ENCODE measurements around the gene FERMT3. TPM values are rescaled to one million over a fixed set of nuclear protein-coding genes. Genes with fewer than 3 reads are reported as not detected.
"Not testable (repeated sequence)": the region's sequence is repeated elsewhere in the genome, so short reads cannot be mapped to it uniquely, and the experiment has no call there.

Gene FERMT3
- total RNA-seq, 4 donors from 2014 or later: 4.7 to 22.2 (median 8.2) TPM

DNA sequence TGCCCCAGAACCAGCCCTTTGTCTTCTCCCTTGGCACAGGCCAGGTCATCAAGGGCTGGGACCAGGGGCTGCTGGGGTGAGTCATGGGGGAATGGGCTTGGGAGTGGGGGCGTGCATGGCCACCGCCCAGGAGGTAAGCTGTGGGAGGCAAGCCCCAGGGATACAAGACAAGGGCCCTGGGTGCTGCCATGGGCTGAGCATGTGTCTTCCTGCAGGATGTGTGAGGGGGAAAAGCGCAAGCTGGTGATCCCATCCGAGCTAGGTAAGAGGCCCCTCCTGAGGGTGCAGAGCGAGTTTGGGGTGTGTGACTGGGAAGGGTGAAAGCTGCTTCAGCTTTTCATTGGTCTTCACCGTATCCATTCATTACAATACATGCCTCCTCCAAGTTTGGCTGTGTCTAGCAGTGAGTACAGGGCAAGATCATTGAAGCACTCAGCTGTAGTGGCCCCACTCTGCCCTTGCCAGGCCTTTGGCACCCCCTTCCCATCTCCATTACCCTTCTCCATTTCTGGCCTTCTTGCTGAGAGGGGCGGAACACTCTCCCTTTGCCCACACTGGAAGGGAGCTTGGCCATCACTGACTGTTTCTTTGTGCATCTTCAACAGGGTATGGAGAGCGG, 36.8 kb downstream of the FERMT3 start:
- peaks cover 74% of the 10 kb centered on the region for H3K4me1 ChIP-seq
- no peaks in the 10 kb centered on the region for H3K27me3 ChIP-seq
- 85% methylated on average over 6 of the region's 8 CpGs for WGBS
- DNase-seq (ENCODE audit: low spot score in 2 of 2): no peak
- no peak overlapping the region for H3K4me3 ChIP-seq
- TF ChIP-seq CTCF (IDR thresholded peaks at IDR 0.05): no peak
- no peak for TF ChIP-seq EP300 (IDR thresholded peaks at IDR 0.05)
- no peak for TF ChIP-seq POLR2A (IDR thresholded peaks at IDR 0.05)
- TF ChIP-seq POLR2AphosphoS5 (IDR thresholded peaks at IDR 0.05): no peak
- H3K27ac ChIP-seq: no peak overlapping the region
- H3K9me3 ChIP-seq: no peaks in the 10 kb centered on the region
- H3K36me3 ChIP-seq: peaks cover 21% of the 10 kb centered on the region

- no peak overlapping the region for H3K27ac ChIP-seq
Measured at GRCh38 chr11:64244107-64244506, 37.6 kb downstream of the FERMT3 start.

DNA sequence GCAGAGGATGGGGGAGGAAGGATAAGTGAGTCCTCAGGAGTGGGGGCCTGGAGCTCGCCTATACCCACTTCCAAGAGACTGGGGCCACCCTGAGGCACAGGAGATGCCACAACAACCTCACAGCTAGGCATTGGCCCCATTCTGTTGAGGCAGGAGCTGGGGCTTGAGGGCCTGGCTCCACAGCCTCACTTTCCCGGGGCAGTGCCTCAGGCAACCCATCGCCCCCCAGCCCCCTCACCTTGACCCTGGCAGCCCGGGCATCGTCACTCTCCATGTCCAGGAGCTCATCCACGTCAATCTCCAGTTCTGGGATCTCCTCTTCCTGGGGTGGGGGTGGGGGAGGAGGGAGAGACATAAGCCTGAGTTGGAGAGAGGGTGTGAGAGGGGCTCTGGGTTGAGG, 38.4 kb downstream of the FERMT3 start:
- Histone ChIP-seq H3K9me3 (no peaks in the 10 kb centered on the region), H3K4me3 (peak overlapping the region; percentile 75), H3K4me1 (peaks cover 59% of the 10 kb centered on the region), H3K27me3 (no peaks in the 10 kb centered on the region), H3K27ac (peak overlapping the region; percentile 91), H3K36me3 (peaks cover 12% of the 10 kb centered on the region)
- no peak for DNase-seq (ENCODE audit: low spot score in 2 of 2)
- TF ChIP-seq POLR2AphosphoS5 (IDR thresholded peaks at IDR 0.05) (no peak), CTCF (IDR thresholded peaks at IDR 0.05) (no peak), POLR2A (IDR thresholded peaks at IDR 0.05) (no peak), EP300 (IDR thresholded peaks at IDR 0.05) (no peak)
- 40% methylated on average over 2 of the region's 6 CpGs for WGBS

More at GRCh38 chr11:64244107-64244506, 37.6 kb downstream of the FERMT3 start:
- Histone ChIP-seq H3K4me3 (no peak overlapping the region), H3K4me1 (peaks cover 67% of the 10 kb centered on the region), H3K36me3 (peaks cover 14% of the 10 kb centered on the region), H3K27me3 (no peaks in the 10 kb centered on the region), H3K9me3 (no peaks in the 10 kb centered on the region)
- TF ChIP-seq EP300 (IDR thresholded peaks at IDR 0.05) (no peak), POLR2A (IDR thresholded peaks at IDR 0.05) (no peak), CTCF (IDR thresholded peaks at IDR 0.05) (no peak), POLR2AphosphoS5 (IDR thresholded peaks at IDR 0.05) (no peak)
- WGBS: 59% methylated on average over 5 of the region's 5 CpGs
- DNase-seq (ENCODE audit: low spot score in 2 of 2): no peak

GRCh38 chr11:64245401-64245796, 38.9 kb downstream of the FERMT3 start:
- Histone ChIP-seq H3K4me3 (peak overlapping the region; percentile 75), H3K36me3 (peaks cover 12% of the 10 kb centered on the region), H3K4me1 (peaks cover 56% of the 10 kb centered on the region), H3K27ac (peak overlapping the region; percentile 91), H3K27me3 (no peaks in the 10 kb centered on the region), H3K9me3 (no peaks in the 10 kb centered on the region)
- TF ChIP-seq CTCF (IDR thresholded peaks at IDR 0.05) (no peak), EP300 (IDR thresholded peaks at IDR 0.05) (no peak), POLR2AphosphoS5 (IDR thresholded peaks at IDR 0.05) (no peak), POLR2A (IDR thresholded peaks at IDR 0.05) (no peak)
- 7% methylated on average over 2 of the region's 6 CpGs for WGBS
- DNase-seq (ENCODE audit: low spot score in 2 of 2): no peak

- H3K36me3 ChIP-seq: peaks cover 12% of the 10 kb centered on the region
- H3K27ac ChIP-seq: peak overlapping the region; percentile 91
- TF ChIP-seq EP300 (IDR thresholded peaks at IDR 0.05) (no peak), POLR2A (IDR thresholded peaks at IDR 0.05) (no peak), POLR2AphosphoS5 (IDR thresholded peaks at IDR 0.05) (peak in 1 of 3 donors; percentile 56), CTCF (IDR thresholded peaks at IDR 0.05) (no peak)
- no peaks in the 10 kb centered on the region for H3K9me3 ChIP-seq
- H3K27me3 ChIP-seq: no peaks in the 10 kb centered on the region
- H3K4me1 ChIP-seq: peaks cover 59% of the 10 kb centered on the region
- H3K4me3 ChIP-seq: peak overlapping the region; percentile 75
- peak in 1 of 2 donors; percentile 94 for DNase-seq (ENCODE audit: low spot score in 2 of 2)
- 1% methylated on average over 21 of the region's 46 CpGs for WGBS
Measured at GRCh38 chr11:64245797-64246620, 39.5 kb downstream of the FERMT3 start.

DNA sequence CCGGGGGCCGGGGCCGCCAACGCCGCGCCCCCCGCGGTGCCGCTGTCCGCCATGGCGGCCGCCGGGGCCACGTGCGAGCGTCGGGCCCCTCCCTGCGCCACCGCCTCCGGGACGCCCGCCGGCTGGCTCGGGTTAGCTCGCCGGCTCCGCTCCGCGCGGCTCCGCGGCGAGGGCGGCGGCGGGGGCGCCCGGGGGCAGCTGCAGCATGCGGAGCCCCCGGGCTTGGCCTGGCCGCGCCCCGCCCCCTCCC, 40.0 kb downstream of the FERMT3 start:
- H3K4me1 ChIP-seq: peaks cover 61% of the 10 kb centered on the region
- not testable (repeated sequence) for DNase-seq (ENCODE audit: low spot score in 2 of 2); H3K27me3 ChIP-seq; H3K9me3 ChIP-seq
- H3K36me3 ChIP-seq: peaks cover 12% of the 10 kb centered on the region
- peak overlapping the region; percentile 91 for H3K27ac ChIP-seq
- peak overlapping the region; percentile 75 for H3K4me3 ChIP-seq
- no CpG with 5 or more reads among the region's 43 CpGs for WGBS
